OCI-LY7 (cell line): Measurements from ENCODE around the gene MCM5.

Experiments used
- EZH2phosphoT487 ChIP-seq: fragments of 200-600 bp; sonication (generic); IDR thresholded peaks from 2 replicates; pipeline ENCODE4 v1.6.1; 2018; ENCODE audit warnings: low read depth, borderline replicate concordance, mild to moderate bottlenecking, mixed run types, antibody characterized with exemption, low read length, moderate library complexity, mixed read lengths
- TF ChIP-seq, protein P1 (sequence below): fragments of 200-600 bp; sonication (generic); conservative IDR thresholded peaks from 2 replicates; pipeline ENCODE4 v1.5.1; 2014; ENCODE audit warnings: mild to moderate bottlenecking, antibody characterized with exemption, low read length, moderate library complexity, mixed read lengths

GRCh38 chr22:35451592-35451991 is 51.7 kb downstream of the MCM5 start:
- TF ChIP-seq, protein P1, sequence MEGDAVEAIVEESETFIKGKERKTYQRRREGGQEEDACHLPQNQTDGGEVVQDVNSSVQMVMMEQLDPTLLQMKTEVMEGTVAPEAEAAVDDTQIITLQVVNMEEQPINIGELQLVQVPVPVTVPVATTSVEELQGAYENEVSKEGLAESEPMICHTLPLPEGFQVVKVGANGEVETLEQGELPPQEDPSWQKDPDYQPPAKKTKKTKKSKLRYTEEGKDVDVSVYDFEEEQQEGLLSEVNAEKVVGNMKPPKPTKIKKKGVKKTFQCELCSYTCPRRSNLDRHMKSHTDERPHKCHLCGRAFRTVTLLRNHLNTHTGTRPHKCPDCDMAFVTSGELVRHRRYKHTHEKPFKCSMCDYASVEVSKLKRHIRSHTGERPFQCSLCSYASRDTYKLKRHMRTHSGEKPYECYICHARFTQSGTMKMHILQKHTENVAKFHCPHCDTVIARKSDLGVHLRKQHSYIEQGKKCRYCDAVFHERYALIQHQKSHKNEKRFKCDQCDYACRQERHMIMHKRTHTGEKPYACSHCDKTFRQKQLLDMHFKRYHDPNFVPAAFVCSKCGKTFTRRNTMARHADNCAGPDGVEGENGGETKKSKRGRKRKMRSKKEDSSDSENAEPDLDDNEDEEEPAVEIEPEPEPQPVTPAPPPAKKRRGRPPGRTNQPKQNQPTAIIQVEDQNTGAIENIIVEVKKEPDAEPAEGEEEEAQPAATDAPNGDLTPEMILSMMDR: no peak
- no peak for TF ChIP-seq EZH2phosphoT487
